ENCODE results near the gene TRAPPC2.

TRAPPC2 gene

GRCh38 chrX:13721819-13722519 is 12.5 kb downstream of the TRAPPC2 start:
- TF ChIP-seq ZFX (IDR thresholded peaks at IDR 0.05) (no peak), CTCF (conservative IDR thresholded peaks at IDR 0.05) (no peak)
- peak overlapping the region; percentile 71 for H3K27ac ChIP-seq

- TF ChIP-seq ZFX (IDR thresholded peaks at IDR 0.05): no peak
- TF ChIP-seq CTCF (conservative IDR thresholded peaks at IDR 0.05): no peak
- peak overlapping the region; percentile 71; the same call in 1 of the 2 replicates for H3K27ac ChIP-seq
Observed at GRCh38 chrX:13721371-13721770, 13.0 kb downstream of the TRAPPC2 start.

- TF ChIP-seq ZFX (IDR thresholded peaks at IDR 0.05): no peak
- no peak for TF ChIP-seq CTCF (conservative IDR thresholded peaks at IDR 0.05)
- no peak overlapping the region for H3K27ac ChIP-seq
Observed at GRCh38 chrX:13719192-13719856, 15.1 kb downstream of the TRAPPC2 start.

GRCh38 chrX:13717700-13718472 is 16.5 kb downstream of the TRAPPC2 start:
- TF ChIP-seq CTCF (conservative IDR thresholded peaks at IDR 0.05) (no peak), ZFX (IDR thresholded peaks at IDR 0.05) (no peak)
- H3K27ac ChIP-seq: no peak overlapping the region

GRCh38 chrX:13716905-13717304 is 17.5 kb downstream of the TRAPPC2 start:
- no peak overlapping the region for H3K27ac ChIP-seq
- TF ChIP-seq CTCF (conservative IDR thresholded peaks at IDR 0.05) (no peak), ZFX (IDR thresholded peaks at IDR 0.05) (no peak)

- no peak for TF ChIP-seq ZFX (IDR thresholded peaks at IDR 0.05)
- TF ChIP-seq CTCF (conservative IDR thresholded peaks at IDR 0.05): no peak
- H3K27ac ChIP-seq: no peak overlapping the region
Observed at GRCh38 chrX:13716455-13716854, 18.0 kb downstream of the TRAPPC2 start.

- no peak overlapping the region for H3K27ac ChIP-seq
- TF ChIP-seq ZFX (IDR thresholded peaks at IDR 0.05) (no peak), CTCF (conservative IDR thresholded peaks at IDR 0.05) (no peak)
Observed at GRCh38 chrX:13711141-13711540, 23.3 kb downstream of the TRAPPC2 start.
